ENCODE results near the gene USP38. TPM values are rescaled to one million over a fixed set of nuclear protein-coding genes. Genes with fewer than 3 reads are reported as not detected.

The USP38 gene
- total and polyA plus RNA-seq, 2 donors (not counting 3 experiments of a cell fraction or from before 2014, with no cell fraction given), result 7.5 to 17.0 TPM

GRCh38 chr4:143215873-143216272, 31.2 kb downstream of the USP38 start:
- no peaks in the 10 kb centered on the region for H3K27me3 ChIP-seq (ENCODE audit: control insufficient read depth in 2 of 2, insufficient read depth in 2 of 2, low read length in 2 of 2)
- H3K4me1 ChIP-seq (ENCODE audit: control insufficient read depth, extremely low read depth, insufficient read depth, low read length), result no peaks in the 10 kb centered on the region
- TF ChIP-seq POLR2AphosphoS5 (IDR thresholded peaks at IDR 0.05; ENCODE audit: insufficient read depth, low read depth, low read length) (no peak), FOS (IDR thresholded peaks at IDR 0.05; ENCODE audit: borderline replicate concordance, insufficient read depth, low read length) (no peak), POLR2A (IDR thresholded peaks at IDR 0.05; ENCODE audit: low read depth, low read length) (no peak), GATA2 (IDR thresholded peaks at IDR 0.05; ENCODE audit: insufficient read depth, insufficient read length, low read depth, low read length) (no peak), EZH2 (IDR thresholded peaks at IDR 0.05; ENCODE audit: borderline replicate concordance, low read depth, low read length, severe bottlenecking) (no peak), MYC (IDR thresholded peaks at IDR 0.05; ENCODE audit: low read depth, low read length) (no peak), JUN (IDR thresholded peaks at IDR 0.05; ENCODE audit: borderline replicate concordance, insufficient read depth, insufficient read length, low read depth) (no peak)
- TF ChIP-seq, protein P1, sequence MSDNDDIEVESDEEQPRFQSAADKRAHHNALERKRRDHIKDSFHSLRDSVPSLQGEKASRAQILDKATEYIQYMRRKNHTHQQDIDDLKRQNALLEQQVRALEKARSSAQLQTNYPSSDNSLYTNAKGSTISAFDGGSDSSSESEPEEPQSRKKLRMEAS (IDR thresholded peaks at IDR 0.05; ENCODE audit: insufficient read depth, insufficient read length), result no peak
- TF ChIP-seq, protein P2, sequence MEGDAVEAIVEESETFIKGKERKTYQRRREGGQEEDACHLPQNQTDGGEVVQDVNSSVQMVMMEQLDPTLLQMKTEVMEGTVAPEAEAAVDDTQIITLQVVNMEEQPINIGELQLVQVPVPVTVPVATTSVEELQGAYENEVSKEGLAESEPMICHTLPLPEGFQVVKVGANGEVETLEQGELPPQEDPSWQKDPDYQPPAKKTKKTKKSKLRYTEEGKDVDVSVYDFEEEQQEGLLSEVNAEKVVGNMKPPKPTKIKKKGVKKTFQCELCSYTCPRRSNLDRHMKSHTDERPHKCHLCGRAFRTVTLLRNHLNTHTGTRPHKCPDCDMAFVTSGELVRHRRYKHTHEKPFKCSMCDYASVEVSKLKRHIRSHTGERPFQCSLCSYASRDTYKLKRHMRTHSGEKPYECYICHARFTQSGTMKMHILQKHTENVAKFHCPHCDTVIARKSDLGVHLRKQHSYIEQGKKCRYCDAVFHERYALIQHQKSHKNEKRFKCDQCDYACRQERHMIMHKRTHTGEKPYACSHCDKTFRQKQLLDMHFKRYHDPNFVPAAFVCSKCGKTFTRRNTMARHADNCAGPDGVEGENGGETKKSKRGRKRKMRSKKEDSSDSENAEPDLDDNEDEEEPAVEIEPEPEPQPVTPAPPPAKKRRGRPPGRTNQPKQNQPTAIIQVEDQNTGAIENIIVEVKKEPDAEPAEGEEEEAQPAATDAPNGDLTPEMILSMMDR (IDR thresholded peaks at IDR 0.05; ENCODE audit: extremely low read depth in 1 of 2, insufficient read depth in 1 of 2, low read depth in 1 of 2, low read length in 2 of 2), result no peak
- H3K36me3 ChIP-seq (ENCODE audit: control insufficient read depth in 2 of 2, extremely low read depth in 1 of 2, insufficient read depth in 2 of 2, low read length in 2 of 2), result peaks cover 3 to 8% of the 10 kb centered on the region in 2 experiments
- no peak for FAIRE-seq
- H3K9me1 ChIP-seq (replicated peaks; ENCODE audit: control insufficient read depth, extremely low read depth, insufficient read depth, low read length), result no peaks in the 10 kb centered on the region
- no peak overlapping the region for H3K4me3 ChIP-seq (replicated peaks in 1 of 3; ENCODE audit: insufficient read depth in 1 of 3, low read depth in 1 of 3, low read length in 3 of 3)
- no TSS peak for BruUV-seq (replicated peaks)
- H3K4me2 ChIP-seq (ENCODE audit: insufficient read depth, low read length), result no peak overlapping the region
- ChIA-PET CTCF (no interaction called here), POLR2A (no interaction called here)
- no peaks in the 10 kb centered on the region for H3K79me2 ChIP-seq (ENCODE audit: control insufficient read depth, insufficient read depth, low read length)
- no peak overlapping the region for H3K27ac ChIP-seq (ENCODE audit: insufficient read depth, low read depth, low read length)
- intact Hi-C loops (cut with micrococcal nuclease), result no loop called here
- DNase-seq (ENCODE audit: low read depth, low spot score), result no peak
- H3K9me3 ChIP-seq (replicated peaks; ENCODE audit: control insufficient read depth, insufficient read depth, low read length), result no peaks in the 10 kb centered on the region
- dilution Hi-C loops (cut with MboI; ENCODE audit: extremely low pct_ligation_motif_present, low sequenced_read_pairs), result no loop called here
- H2AFZ ChIP-seq (ENCODE audit: low read depth, low read length), result no peak overlapping the region
- no peaks in the 10 kb centered on the region for H4K20me1 ChIP-seq (replicated peaks; ENCODE audit: control insufficient read depth, extremely low read depth, insufficient read depth, low read length)
- H3K9ac ChIP-seq (replicated peaks; ENCODE audit: extremely low read depth, insufficient read depth, low read length), result no peak overlapping the region
